Keratinocyte (primary cell): Measurements from ENCODE around the gene GSK3A.

Experiments used
- EZH2 ChIP-seq: IDR thresholded peaks from one replicate; pipeline ENCODE4 v1.6.1; 2012; ENCODE audit warnings: inconsistent platforms, mild to moderate bottlenecking, low read length, moderate library complexity
- TF ChIP-seq, protein P1 (sequence below), 3 experiments: IDR thresholded peaks in 1 of 3; conservative IDR thresholded peaks in 1 of 3; optimal IDR thresholded peaks in 1 of 3; 2 replicates in 2 of 3; 3 replicates in 1 of 3; pipeline versions ENCODE3 to v1.5.1; 2011; ENCODE audit warnings: low read length in 3 of 3, mild to moderate bottlenecking in 3 of 3, moderate library complexity in 2 of 3, control low read depth in 1 of 3, inconsistent platforms in 1 of 3; ENCODE audit not compliant: insufficient read depth in 2 of 3; ENCODE audit errors: extremely low read depth in 1 of 3

DNA sequence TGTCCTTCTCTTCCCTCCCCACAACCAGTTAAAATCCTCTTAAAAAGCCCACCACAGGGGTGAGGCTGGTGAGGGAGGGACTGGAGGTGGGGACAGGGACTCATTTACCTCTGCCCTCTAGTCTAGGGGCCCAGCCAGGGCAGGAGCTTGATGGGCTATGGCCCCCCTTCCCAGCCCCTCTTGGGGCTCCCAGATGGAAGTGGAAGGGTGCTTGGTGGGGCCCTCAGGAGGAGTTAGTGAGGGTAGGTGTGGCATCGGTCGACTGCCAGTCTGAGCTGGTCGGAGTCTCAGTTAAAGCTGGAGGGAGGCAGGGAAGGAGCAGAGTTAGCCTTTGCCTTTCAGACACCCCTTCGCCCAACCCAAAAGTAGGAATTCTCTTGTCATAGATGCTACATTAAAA is 11.8 kb downstream of the GSK3A start:
- TF ChIP-seq EZH2 = no peak
- TF ChIP-seq, protein P1, sequence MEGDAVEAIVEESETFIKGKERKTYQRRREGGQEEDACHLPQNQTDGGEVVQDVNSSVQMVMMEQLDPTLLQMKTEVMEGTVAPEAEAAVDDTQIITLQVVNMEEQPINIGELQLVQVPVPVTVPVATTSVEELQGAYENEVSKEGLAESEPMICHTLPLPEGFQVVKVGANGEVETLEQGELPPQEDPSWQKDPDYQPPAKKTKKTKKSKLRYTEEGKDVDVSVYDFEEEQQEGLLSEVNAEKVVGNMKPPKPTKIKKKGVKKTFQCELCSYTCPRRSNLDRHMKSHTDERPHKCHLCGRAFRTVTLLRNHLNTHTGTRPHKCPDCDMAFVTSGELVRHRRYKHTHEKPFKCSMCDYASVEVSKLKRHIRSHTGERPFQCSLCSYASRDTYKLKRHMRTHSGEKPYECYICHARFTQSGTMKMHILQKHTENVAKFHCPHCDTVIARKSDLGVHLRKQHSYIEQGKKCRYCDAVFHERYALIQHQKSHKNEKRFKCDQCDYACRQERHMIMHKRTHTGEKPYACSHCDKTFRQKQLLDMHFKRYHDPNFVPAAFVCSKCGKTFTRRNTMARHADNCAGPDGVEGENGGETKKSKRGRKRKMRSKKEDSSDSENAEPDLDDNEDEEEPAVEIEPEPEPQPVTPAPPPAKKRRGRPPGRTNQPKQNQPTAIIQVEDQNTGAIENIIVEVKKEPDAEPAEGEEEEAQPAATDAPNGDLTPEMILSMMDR (optimal IDR thresholded peaks at IDR 0.05 in 1 of 3, IDR thresholded peaks at IDR 0.05 in 1 of 3, conservative IDR thresholded peaks at IDR 0.05 in 1 of 3; ENCODE audit: extremely low read depth in 1 of 3, insufficient read depth in 2 of 3, low read length in 3 of 3) = no peak
